IMR-90 (cell line): ENCODE measurements around the gene PUS7L.

ENCODE experiments used
- BHLHE40 ChIP-seq: fragments of 150-350 bp; IDR thresholded peaks from 2 replicates; pipeline ENCODE4 v1.6.1; 2016; ENCODE audit warnings: mild to moderate bottlenecking, low read depth, low read length
- CEBPB ChIP-seq: IDR thresholded peaks from 2 replicates; pipeline ENCODE4 v1.6.1; 2012; ENCODE audit warnings: low read depth, low read length, improper control_type of control experiment
- CTCF ChIP-seq: conservative IDR thresholded peaks from 2 replicates; pipeline ENCODE4 v1.5.1; 2012; ENCODE audit warnings: mild to moderate bottlenecking, low read depth, low read length, improper control_type of control experiment
- MXI1 ChIP-seq: IDR thresholded peaks from 2 replicates; pipeline ENCODE4 v1.6.1; 2012; ENCODE audit warnings: low read depth, mild to moderate bottlenecking, low read length, moderate library complexity, borderline replicate concordance
- POLR2A ChIP-seq: IDR thresholded peaks from 2 replicates; pipeline ENCODE4 v1.6.1; 2012; ENCODE audit warnings: mild to moderate bottlenecking, low read depth, low read length
- RCOR1 ChIP-seq: IDR thresholded peaks from 2 replicates; pipeline ENCODE4 v1.6.1; 2012; ENCODE audit warnings: mild to moderate bottlenecking, low read length, improper control_type of control experiment; ENCODE audit not compliant: insufficient replicate concordance
- TF ChIP-seq, protein P1 (sequence below): fragments of 150-350 bp; IDR thresholded peaks from 2 replicates; pipeline ENCODE4 v1.6.1; 2017; ENCODE audit warnings: mild to moderate bottlenecking, antibody characterized with exemption, low read length, low read depth

- TF ChIP-seq CTCF (no peak), BHLHE40 (no peak), CEBPB (no peak), POLR2A (no peak), RCOR1 (no peak), MXI1 (no peak)
- TF ChIP-seq, protein P1, sequence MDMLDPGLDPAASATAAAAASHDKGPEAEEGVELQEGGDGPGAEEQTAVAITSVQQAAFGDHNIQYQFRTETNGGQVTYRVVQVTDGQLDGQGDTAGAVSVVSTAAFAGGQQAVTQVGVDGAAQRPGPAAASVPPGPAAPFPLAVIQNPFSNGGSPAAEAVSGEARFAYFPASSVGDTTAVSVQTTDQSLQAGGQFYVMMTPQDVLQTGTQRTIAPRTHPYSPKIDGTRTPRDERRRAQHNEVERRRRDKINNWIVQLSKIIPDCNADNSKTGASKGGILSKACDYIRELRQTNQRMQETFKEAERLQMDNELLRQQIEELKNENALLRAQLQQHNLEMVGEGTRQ: no peak
Measured at GRCh38 chr12:43786899-43787693, 28.5 kb upstream of the PUS7L start.
